ENCODE results near the gene GPRIN3.

The GPRIN3 gene

DNA sequence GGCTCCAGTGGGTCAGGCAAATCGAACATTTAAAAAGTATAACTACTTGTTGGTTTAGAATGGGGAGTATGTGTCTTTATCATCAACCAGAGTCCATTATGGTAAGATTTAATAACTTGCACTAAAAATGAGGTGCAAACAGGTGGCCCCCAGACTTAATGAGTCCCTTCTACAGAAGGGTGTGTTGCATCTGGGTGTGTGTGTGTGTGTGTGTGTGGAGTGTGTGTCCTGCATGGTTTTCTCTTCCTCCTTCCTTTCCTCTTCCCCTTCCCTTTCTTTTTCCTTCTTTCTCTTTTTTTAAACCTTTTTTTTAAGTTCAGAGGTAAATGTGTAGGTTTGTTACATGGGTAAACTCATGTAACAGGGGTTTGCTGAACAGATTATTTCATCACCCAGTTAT is 53.7 kb downstream of the GPRIN3 start:
- FAIRE-seq, result no peak

GRCh38 chr4:89253311-89253710 is 54.3 kb downstream of the GPRIN3 start:
- FAIRE-seq, result peak; percentile 88

DNA sequence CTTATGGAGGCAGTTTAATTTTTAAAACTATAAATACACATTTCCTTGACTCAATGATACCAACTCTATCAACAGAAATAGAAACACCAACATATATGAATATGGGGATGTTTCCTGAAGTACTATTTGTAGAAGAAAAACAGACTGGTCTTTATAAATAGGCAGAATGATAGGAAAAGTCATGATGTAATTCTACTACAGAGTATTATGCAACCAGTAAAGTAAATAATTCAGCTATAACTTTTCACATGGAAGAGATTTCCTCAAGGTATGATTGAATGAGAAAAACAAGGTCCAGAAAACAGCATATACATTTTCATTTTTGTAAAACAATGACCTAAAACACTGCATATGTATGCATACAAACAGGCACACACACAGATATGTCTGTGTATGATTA is 56.2 kb downstream of the GPRIN3 start:
- peak; percentile 49 for FAIRE-seq

- no peak for FAIRE-seq
Measured at GRCh38 chr4:89249716-89250361, 57.8 kb downstream of the GPRIN3 start.

GRCh38 chr4:89249313-89249712 is 58.3 kb downstream of the GPRIN3 start:
- FAIRE-seq, result no peak

DNA sequence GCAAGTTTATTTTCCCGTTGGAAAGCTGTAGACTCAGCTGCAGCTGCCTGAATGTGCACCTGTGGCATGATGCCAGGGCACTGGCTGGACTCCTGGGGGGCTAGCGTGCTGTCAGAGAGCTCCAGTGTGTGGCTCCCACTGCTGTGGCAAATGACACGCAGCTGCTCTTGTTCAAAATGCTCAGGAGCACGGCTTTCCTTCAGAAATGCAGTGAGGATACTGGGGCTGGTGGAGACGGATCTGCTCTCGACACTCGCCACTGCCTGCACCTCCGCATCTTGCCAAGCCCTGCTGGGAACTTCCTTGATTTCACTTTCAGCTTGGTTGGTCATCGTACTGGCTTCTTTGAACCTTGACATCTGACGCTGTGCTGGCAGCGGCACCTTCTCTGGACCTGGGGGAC is 58.7 kb downstream of the GPRIN3 start:
- FAIRE-seq, result no peak

- no peak for FAIRE-seq
Measured at GRCh38 chr4:89247951-89248350, 59.6 kb downstream of the GPRIN3 start.

DNA sequence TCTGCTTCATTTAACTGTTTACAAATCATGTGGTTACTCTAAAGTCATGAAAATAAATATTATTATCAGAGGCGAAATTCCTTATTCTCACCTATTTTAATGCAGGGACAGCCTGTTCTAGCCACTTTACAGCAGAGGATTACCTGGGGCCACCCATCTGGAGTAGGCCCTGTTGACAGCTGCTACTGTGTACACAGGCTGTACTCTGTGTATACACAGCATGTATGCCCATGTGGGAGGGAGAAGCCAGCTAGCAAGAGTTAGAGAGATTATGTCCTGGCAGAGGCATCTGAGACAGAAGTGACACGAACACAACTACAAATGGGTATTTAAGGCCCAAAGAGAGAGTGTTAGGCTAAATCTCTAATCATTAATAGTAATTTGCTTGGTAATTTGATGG is 62.1 kb downstream of the GPRIN3 start:
- FAIRE-seq, result no peak

- no peak for FAIRE-seq
Measured at GRCh38 chr4:89243733-89244252, 63.8 kb downstream of the GPRIN3 start.

GRCh38 chr4:89242864-89243732 is 64.5 kb downstream of the GPRIN3 start:
- FAIRE-seq, result no peak

- no peak for FAIRE-seq
Measured at GRCh38 chr4:89242216-89242615, 65.4 kb downstream of the GPRIN3 start.

DNA sequence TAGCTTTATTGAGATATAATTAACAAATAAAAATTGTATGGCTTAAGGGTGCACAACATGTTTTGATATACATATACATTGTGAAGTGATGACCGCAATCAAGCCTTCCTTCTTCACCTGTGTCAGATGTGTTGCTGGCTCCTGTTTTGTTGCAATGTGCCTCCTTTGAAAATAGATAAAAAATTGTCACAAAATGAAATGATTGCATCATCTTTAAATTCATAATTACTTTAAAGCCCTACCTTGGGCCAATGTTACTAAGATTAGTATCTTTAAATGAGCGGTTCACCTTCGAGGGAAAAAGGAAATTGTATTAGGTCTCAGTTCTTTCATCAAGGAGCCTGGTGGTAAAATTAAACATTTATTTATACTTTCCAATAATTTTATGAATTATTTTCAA is 77.3 kb downstream of the GPRIN3 start:
- FAIRE-seq, result no peak

- peak; percentile 18 for FAIRE-seq
Measured at GRCh38 chr4:89226665-89227574, 80.7 kb downstream of the GPRIN3 start.

DNA sequence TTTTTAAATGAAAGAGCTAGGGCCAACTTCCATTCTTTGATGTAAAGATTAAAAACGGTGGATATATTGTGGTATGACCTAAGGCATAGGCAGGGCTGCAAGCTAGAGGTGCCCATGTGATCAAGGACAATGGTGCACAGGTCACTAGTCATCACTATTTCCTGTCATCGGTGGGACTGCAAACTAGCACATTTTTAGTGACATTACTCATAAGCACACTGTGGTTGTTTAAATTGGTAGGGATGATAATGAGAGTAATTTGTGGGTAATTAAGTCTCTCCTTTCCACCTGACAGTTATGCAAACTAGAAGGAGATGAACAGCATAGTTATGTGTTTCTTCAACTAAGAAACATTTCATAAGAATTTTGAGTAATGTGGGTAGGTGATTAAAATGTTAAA is 85.4 kb downstream of the GPRIN3 start:
- FAIRE-seq, result no peak

DNA sequence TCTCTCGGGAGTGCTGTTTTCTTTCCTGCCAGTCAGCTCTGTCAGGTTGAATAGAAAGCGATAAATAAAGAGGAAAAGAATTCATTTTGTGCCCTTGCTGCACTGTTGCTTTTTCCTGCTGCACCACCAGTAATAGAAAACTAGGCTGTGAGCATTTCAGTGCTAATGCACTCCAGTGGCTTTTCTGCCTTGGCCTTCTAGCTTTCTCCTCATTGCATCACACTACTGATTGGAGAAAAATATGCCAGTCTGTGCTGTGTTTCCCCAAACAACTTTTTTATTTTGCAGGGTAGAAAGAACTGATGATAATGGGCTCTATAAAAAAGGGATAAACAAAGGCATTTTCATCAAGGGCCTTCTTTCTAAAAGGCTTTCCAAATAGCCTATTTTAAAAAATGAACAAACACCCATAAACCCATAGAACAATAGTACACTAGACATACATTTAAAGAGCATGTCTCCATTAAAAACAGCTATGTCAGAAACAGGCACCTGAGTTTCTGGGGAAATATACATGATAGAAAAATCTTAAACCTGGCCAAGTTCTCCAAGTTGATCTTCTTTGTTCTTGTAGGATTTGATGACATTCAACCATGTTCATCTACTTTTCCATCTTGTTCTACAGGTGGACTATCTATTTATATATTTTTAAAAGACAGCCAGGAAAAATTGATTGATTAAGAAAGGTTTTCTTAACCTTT is 86.3 kb downstream of the GPRIN3 start:
- FAIRE-seq, result no peak

GRCh38 chr4:89218587-89218986 is 89.0 kb downstream of the GPRIN3 start:
- no peak for FAIRE-seq

DNA sequence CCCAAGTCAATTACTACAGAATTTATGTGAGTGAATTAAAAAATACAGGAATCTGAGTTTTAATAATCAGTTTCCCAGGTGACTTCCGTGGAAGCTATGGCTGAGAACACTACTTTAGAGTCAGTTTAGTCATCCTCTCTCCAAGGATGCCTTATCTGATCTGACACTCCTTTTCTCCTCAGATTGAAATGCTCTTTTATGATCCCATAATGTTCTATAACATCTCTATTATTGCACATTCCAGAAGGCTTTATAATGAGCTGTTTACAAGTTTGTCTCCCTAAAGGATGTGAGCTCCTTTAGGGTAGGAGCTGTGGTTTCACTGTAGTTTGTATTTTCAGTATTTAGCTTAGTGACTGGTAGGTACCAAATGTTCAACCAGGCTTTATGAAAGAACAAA is 90.0 kb downstream of the GPRIN3 start:
- FAIRE-seq, result no peak

DNA sequence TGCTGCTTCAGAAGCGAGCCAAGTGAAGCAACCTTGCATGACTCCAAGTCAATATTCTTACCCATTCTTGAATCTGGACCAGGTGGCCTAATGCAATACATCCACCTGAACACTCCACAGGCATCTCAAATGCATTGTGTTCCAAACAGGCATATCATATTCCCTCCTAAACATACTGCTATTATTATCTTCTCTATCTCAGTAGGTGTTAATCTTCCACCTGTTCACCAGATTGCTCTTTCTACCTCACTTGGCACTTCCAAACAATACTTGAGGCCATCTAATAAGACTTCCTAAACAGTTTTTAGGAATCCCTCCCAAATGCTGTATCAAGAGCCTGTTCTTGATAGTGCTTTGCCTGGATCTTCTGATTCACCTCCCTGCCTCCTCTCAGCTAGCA is 90.7 kb downstream of the GPRIN3 start:
- FAIRE-seq, result no peak

GRCh38 chr4:89216422-89216821 is 91.2 kb downstream of the GPRIN3 start:
- no peak for FAIRE-seq

- FAIRE-seq, result no peak
Measured at GRCh38 chr4:89215736-89216135, 91.9 kb downstream of the GPRIN3 start.

- no peak for FAIRE-seq
Measured at GRCh38 chr4:89214308-89214707, 93.3 kb downstream of the GPRIN3 start.

DNA sequence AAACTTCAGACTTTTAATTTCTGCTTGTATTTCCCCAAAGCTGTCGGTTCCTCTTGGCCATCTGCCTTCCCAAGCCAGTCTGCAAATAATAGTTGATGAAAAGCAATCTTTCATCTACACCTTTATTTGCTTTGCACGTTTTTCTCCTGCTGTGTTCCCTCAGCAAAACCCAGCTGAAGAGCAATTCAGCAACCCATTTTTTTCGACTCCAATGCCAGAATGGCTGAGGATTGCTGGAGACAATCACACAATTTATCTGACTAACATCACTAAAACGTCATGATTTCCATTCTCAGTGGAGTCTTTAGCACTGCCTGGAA is 94.3 kb downstream of the GPRIN3 start:
- FAIRE-seq, result no peak
